PFSK-1 (cell line): ENCODE measurements around the gene ELAVL1.

Source experiments
- FOXP2 ChIP-seq: optimal IDR thresholded peaks from 2 replicates; pipeline ENCODE3; 2011; ENCODE audit warnings: borderline replicate concordance, control low read depth, inconsistent platforms; ENCODE audit not compliant: insufficient read depth; ENCODE audit errors: extremely low read length, extremely low read depth
- POLR2AphosphoS5 ChIP-seq: IDR thresholded peaks from 2 replicates; pipeline ENCODE4 v1.6.1; 2012; ENCODE audit warnings: low read depth, mild to moderate bottlenecking, control low read depth, low read length, moderate library complexity
- REST ChIP-seq, 2 experiments: IDR thresholded peaks; 2 replicates each; pipeline versions ENCODE4 v1.6.1 to v1.8.0; 2011 to 2012; ENCODE audit warnings: low read depth in 2 of 2, low read length in 2 of 2, control low read depth in 1 of 2, inconsistent platforms in 1 of 2, mild to moderate bottlenecking in 1 of 2, moderate library complexity in 1 of 2; ENCODE audit not compliant: insufficient read depth in 1 of 2
- SIN3A ChIP-seq: IDR thresholded peaks from 2 replicates; pipeline ENCODE4 v1.6.1; 2012; ENCODE audit warnings: mild to moderate bottlenecking, low read length, moderate library complexity, borderline replicate concordance; ENCODE audit not compliant: insufficient read depth
- TAF1 ChIP-seq: IDR thresholded peaks from 2 replicates; pipeline ENCODE4 v1.6.1; 2012; ENCODE audit warnings: low read length, control low read depth, borderline replicate concordance; ENCODE audit not compliant: insufficient read depth

ELAVL1 gene

DNA sequence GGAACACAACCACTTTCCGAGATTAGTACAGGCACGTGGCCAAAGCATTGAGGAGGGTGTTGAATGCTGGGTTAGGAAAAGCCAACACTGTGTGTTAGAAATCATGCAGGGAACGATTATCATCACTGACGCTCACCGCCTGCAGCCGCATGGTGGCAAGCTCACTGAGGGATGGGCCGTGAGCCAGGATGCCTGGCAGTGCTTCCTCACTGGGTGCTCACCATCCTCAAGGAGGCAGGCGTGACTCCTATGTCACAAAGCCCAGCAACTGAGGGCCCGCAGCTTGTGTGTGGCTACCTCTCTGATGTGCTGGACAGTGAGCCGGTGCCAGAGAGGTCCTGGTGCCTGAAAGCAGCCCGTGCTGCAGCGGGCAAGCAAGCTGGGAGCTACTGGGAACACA lies 31.6 kb downstream of the ELAVL1 start:
- no peak for TF ChIP-seq SIN3A
- no peak for TF ChIP-seq TAF1
- no peak for TF ChIP-seq POLR2AphosphoS5
- no peak for TF ChIP-seq REST (IDR thresholded peaks at IDR 0.05; ENCODE audit: insufficient read depth in 1 of 2, low read depth in 2 of 2, low read length in 2 of 2)
- no peak for TF ChIP-seq FOXP2

GRCh38 chr19:7971553-7972520 lies 33.6 kb downstream of the ELAVL1 start:
- TF ChIP-seq TAF1 (no peak), REST (IDR thresholded peaks at IDR 0.05; ENCODE audit: insufficient read depth in 1 of 2, low read depth in 2 of 2, low read length in 2 of 2) (no peak), POLR2AphosphoS5 (no peak), SIN3A (no peak), FOXP2 (no peak)

- TF ChIP-seq TAF1 (no peak), REST (IDR thresholded peaks at IDR 0.05; ENCODE audit: insufficient read depth in 1 of 2, low read depth in 2 of 2, low read length in 2 of 2) (no peak), SIN3A (no peak), FOXP2 (no peak), POLR2AphosphoS5 (no peak)
Measured at GRCh38 chr19:7970716-7971448, 34.6 kb downstream of the ELAVL1 start.

DNA sequence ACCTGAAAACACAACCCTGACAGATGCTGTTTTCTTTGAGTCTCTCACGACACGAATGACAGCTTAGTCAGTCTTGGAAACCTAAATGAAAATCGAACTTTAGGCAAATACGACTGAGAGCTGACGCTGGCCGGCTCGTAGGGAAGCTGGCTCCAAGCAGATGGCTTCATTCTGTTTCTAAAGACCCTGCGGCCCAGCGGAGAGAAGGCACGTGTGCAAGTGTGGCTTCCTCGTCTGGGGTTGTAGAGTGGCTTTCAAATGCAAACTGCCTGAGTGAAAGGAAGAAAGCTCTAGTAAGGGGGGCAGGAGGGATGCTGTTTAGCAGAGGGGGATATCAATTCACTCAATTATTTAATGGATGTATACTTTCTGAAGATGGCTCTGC lies 35.9 kb downstream of the ELAVL1 start:
- TF ChIP-seq POLR2AphosphoS5: no peak
- TF ChIP-seq SIN3A: no peak
- TF ChIP-seq TAF1: no peak

GRCh38 chr19:7968796-7969554 lies 36.5 kb downstream of the ELAVL1 start:
- no peak for TF ChIP-seq REST (IDR thresholded peaks at IDR 0.05; ENCODE audit: insufficient read depth in 1 of 2, low read depth in 2 of 2, low read length in 2 of 2)
- TF ChIP-seq SIN3A: no peak
- no peak for TF ChIP-seq TAF1
- TF ChIP-seq FOXP2: no peak
- TF ChIP-seq POLR2AphosphoS5: no peak
